HepG2 (cell line): Measurements from ENCODE around the gene TMEM117. TPM values are rescaled to one million over a fixed set of nuclear protein-coding genes. Genes with fewer than 3 reads are reported as not detected.

Experiments used
- ATAC-seq: fragments of 200-7000 bp; cut with Tn5 transposase; 3 replicates; pipeline ENCODE4 v1.9.1; 2020; ENCODE audit warnings: mild to moderate bottlenecking, moderate library complexity
- BruUV-seq: library from RNA; stranded (reverse); fragments of 400-500 nt; replicated peaks from 2 replicates; lab custom pipeline; 2021; lab: Mats Ljungman, UMichigan
- CTCF ChIA-PET: fragments of 300-600 bp; formaldehyde crosslinking; extraction: SDS; loops from one replicate; lab custom pipeline; 2021; ENCODE audit warnings: low total read pairs, inconsistent platforms, low intra/inter-chr PET ratio; lab: Yijun Ruan, JAX
- POLR2A ChIA-PET: fragments of 350-600 bp; sonication (Branson Sonifier 250); formaldehyde crosslinking; loops from one replicate; lab custom pipeline; 2020; ENCODE audit warnings: antibody characterized with exemption, inconsistent platforms; lab: Yijun Ruan, JAX
- DNase-seq: peaks from one replicate; pipeline ENCODE4 v3.0.0-alpha.2; 2015; ENCODE audit warnings: low spot score
- FAIRE-seq: peaks from 3 replicates; lab custom pipeline; 2011; peaks lifted over from hg19 to GRCh38; lab: Jason Lieb, UNC
- H2AFZ ChIP-seq: one replicate; pipeline ENCODE4 v1.6.1; 2011; ENCODE audit warnings: low read length, inconsistent platforms
- H3K27ac ChIP-seq: fragments of 300-600 bp; 3 replicates; pipeline ENCODE4 v1.8.0; 2011; ENCODE audit warnings: mixed run types, mild to moderate bottlenecking, mixed read lengths, low read length, inconsistent platforms; ENCODE audit not compliant: insufficient read depth; ENCODE audit errors: extremely low read length
- H3K27me3 ChIP-seq, 2 experiments: fragments of 200-600 bp in 1 of 2; 2 replicates in 1 of 2; 3 replicates in 1 of 2; pipeline versions ENCODE4 v1.6.0 to v1.8.0; 2011; ENCODE audit warnings: low read length in 2 of 2, mild to moderate bottlenecking in 2 of 2, moderate library complexity in 2 of 2, inconsistent platforms in 1 of 2; ENCODE audit not compliant: insufficient read depth in 2 of 2, control insufficient read depth in 1 of 2
- H3K36me3 ChIP-seq, 2 experiments: fragments of 200-600 bp in 1 of 2; replicated peaks in 1 of 2; 2 replicates in 1 of 2; 3 replicates in 1 of 2; pipeline versions ENCODE4 v1.5.1 to v1.8.0; 2011; ENCODE audit warnings: low read length in 2 of 2, inconsistent platforms in 1 of 2; ENCODE audit not compliant: insufficient read depth in 2 of 2, control insufficient read depth in 1 of 2
- H3K4me1 ChIP-seq: 2 replicates; pipeline ENCODE4 v1.5.1; 2012; ENCODE audit warnings: low read length, inconsistent platforms; ENCODE audit not compliant: insufficient read depth
- H3K4me2 ChIP-seq: 2 replicates; pipeline ENCODE4 v1.6.0; 2011; ENCODE audit warnings: low read depth, low read length, inconsistent platforms
- H3K4me3 ChIP-seq, 3 experiments: fragments of 200-600 bp in 1 of 3; sonication (generic), shearing (Covaris generic) in 1 of 3; replicated peaks in 1 of 3; 2 replicates each; pipeline ENCODE4 v1.5.1; 2011 to 2016; ENCODE audit warnings: low read length in 3 of 3, inconsistent platforms in 2 of 3, low read depth in 2 of 3, mild to moderate bottlenecking in 2 of 3, control low read depth in 1 of 3, mixed read lengths in 1 of 3; ENCODE audit not compliant: insufficient read depth in 1 of 3
- H3K79me2 ChIP-seq: one replicate; pipeline ENCODE4 v1.6.1; 2011; ENCODE audit warnings: low read length, inconsistent platforms; ENCODE audit not compliant: insufficient read depth
- H3K9ac ChIP-seq: 2 replicates; pipeline ENCODE4 v1.6.0; 2011; ENCODE audit warnings: mild to moderate bottlenecking, low read depth, low read length, inconsistent platforms; ENCODE audit not compliant: insufficient read depth
- H3K9me3 ChIP-seq: 2 replicates; pipeline ENCODE4 v1.5.1; 2012; ENCODE audit warnings: mild to moderate bottlenecking, low read length
- H4K20me1 ChIP-seq: 2 replicates; pipeline ENCODE4 v1.6.0; 2011; ENCODE audit warnings: inconsistent platforms, mild to moderate bottlenecking, low read length, moderate library complexity; ENCODE audit not compliant: insufficient read depth
- CHD4 ChIP-seq: fragments of 200-600 bp; sonication (generic); IDR thresholded peaks from 2 replicates; pipeline ENCODE4 v1.7.0; 2017; ENCODE audit warnings: mild to moderate bottlenecking, low read length, borderline replicate concordance
- TBL1XR1 ChIP-seq: fragments of 150-350 bp; IDR thresholded peaks from 2 replicates; pipeline ENCODE4 v1.6.1; 2014; ENCODE audit warnings: borderline replicate concordance, low read length; ENCODE audit not compliant: partially characterized antibody
- ZNF10 ChIP-seq: sonication (generic); formaldehyde crosslinking; IDR thresholded peaks from 2 replicates; pipeline ENCODE4 v1.4.0; 2020; ENCODE audit warnings: mild to moderate bottlenecking, low read depth, missing genetic modification reagents, borderline replicate concordance
- ZNF570 ChIP-seq: sonication (generic); formaldehyde crosslinking; IDR thresholded peaks from 2 replicates; pipeline ENCODE4 v1.4.0; 2020; ENCODE audit warnings: mild to moderate bottlenecking, missing genetic modification reagents, borderline replicate concordance
- ZNF619 ChIP-seq: sonication (generic); formaldehyde crosslinking; IDR thresholded peaks from 2 replicates; pipeline ENCODE4 v1.4.0; 2020; ENCODE audit warnings: mild to moderate bottlenecking, missing genetic modification reagents
- ZNF878 ChIP-seq: sonication (generic); formaldehyde crosslinking; IDR thresholded peaks from 2 replicates; pipeline ENCODE4 v1.8.1; 2023; ENCODE audit warnings: mild to moderate bottlenecking, missing genetic modification reagents, moderate library complexity
- WGBS: methylation state at CpG from one replicate; pipeline ENCODE4 v1.1.6; 2017; ENCODE audit warnings: low lambda C conversion rate; 5-methylcytosine and 5-hydroxymethylcytosine counted together
- in situ Hi-C: cut with HindIII; loops from 2 replicates; pipeline ENCODE4 v1.10.0; 2017; ENCODE audit warnings: low pct_unique_long_range_greater_than_20kb; ENCODE audit not compliant: extremely low pct_ligation_motif_present
- intact Hi-C: fragments of 100-400 bp; cut with micrococcal nuclease; formaldehyde crosslinking; loops from one replicate; pipeline ENCODE4 v1.10.0; 2022; ENCODE audit not compliant: unreplicated experiment
- polyA plus RNA-seq, 8 experiments: library from polyadenylated mRNA; depleted of rRNA in 3 of 8; stranded (reverse) in 7 of 8; unstranded in 1 of 8; fragments of >200 nt; fragmentation: Illumina TruSeq in 4 of 8; extraction: Trizol in 4 of 8; gene quantifications; 2 replicates each; pipeline versions ENCODE4 v1.2.1 to v1.2.3, GENCODE V29; 2011 to 2016; ENCODE audit warnings: low read depth in 4 of 8, missing spikeins in 1 of 8, mixed read lengths in 1 of 8; ENCODE audit not compliant: insufficient read depth in 1 of 8
- total RNA-seq, 5 experiments: library from RNA; depleted of rRNA; stranded (reverse); fragments of >200 nt; fragmentation: Illumina TruSeq; extraction: Trizol; gene quantifications; 2 replicates each; pipeline ENCODE4 v1.2.3, GENCODE V29; 2016; ENCODE audit warnings: low read depth in 1 of 5
- TF ChIP-seq, protein P1 (sequence below): sonication (generic); formaldehyde crosslinking; IDR thresholded peaks from 2 replicates; pipeline ENCODE4 v1.4.0; 2020; ENCODE audit warnings: missing genetic modification reagents
- TF ChIP-seq, protein P2 (sequence below): sonication (generic); formaldehyde crosslinking; IDR thresholded peaks from 2 replicates; pipeline ENCODE4 v1.5.0; 2020; ENCODE audit warnings: missing genetic modification reagents
- TF ChIP-seq, protein P3 (sequence below): IDR thresholded peaks from 2 replicates; pipeline ENCODE4 v1.6.1; 2016; ENCODE audit warnings: low read depth

The TMEM117 gene
- total and polyA plus RNA-seq, 2 of the 13 experiments (the other 11 are each of a cell fraction or from before 2014, with no cell fraction given), result 2.8 to 8.5 TPM

DNA sequence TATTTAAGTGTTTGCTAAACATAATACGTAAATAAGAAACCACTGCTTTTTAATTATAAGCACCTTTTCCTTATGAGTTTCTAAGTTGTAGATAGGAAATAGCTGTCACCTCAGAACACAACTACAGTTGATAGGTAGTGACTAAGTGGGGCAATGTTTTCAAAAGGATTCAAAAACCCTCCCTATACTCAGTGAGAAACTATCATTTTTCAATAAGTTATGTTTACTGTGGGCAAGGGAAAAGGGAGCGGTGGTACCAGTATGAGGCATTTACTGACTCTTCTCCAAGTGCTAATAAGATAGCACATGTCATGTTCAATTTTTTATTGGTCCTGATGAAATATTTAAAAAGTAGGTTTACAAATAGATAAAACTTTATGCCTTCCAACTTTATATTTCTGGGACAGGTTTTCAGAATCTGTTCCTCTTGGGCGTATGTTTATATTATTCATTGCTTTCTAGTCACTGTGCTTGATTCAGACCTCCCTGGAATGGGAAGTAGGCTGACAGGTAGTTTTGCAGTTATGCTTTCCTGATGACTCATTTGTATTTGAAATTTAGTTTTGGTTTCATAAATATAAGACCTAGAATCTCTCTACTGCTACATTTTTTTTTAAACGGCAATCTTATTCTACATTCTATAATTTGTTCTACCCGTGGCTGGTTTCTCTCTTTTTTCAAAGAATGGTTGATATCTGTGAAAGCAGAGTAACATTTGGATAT, 153.1 kb downstream of the TMEM117 start:
- TF ChIP-seq, protein P1, sequence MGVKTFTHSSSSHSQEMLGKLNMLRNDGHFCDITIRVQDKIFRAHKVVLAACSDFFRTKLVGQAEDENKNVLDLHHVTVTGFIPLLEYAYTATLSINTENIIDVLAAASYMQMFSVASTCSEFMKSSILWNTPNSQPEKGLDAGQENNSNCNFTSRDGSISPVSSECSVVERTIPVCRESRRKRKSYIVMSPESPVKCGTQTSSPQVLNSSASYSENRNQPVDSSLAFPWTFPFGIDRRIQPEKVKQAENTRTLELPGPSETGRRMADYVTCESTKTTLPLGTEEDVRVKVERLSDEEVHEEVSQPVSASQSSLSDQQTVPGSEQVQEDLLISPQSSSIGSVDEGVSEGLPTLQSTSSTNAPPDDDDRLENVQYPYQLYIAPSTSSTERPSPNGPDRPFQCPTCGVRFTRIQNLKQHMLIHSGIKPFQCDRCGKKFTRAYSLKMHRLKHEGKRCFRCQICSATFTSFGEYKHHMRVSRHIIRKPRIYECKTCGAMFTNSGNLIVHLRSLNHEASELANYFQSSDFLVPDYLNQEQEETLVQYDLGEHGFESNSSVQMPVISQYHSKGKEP (CRISPR knock-in tag), result no peak
- no peak for TF ChIP-seq ZNF10
- TF ChIP-seq TBL1XR1, result no peak
- TF ChIP-seq ZNF878, result no peak
- no peak for TF ChIP-seq ZNF619 (CRISPR knock-in tag)
- TF ChIP-seq, protein P2, sequence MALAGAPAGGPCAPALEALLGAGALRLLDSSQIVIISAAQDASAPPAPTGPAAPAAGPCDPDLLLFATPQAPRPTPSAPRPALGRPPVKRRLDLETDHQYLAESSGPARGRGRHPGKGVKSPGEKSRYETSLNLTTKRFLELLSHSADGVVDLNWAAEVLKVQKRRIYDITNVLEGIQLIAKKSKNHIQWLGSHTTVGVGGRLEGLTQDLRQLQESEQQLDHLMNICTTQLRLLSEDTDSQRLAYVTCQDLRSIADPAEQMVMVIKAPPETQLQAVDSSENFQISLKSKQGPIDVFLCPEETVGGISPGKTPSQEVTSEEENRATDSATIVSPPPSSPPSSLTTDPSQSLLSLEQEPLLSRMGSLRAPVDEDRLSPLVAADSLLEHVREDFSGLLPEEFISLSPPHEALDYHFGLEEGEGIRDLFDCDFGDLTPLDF (CRISPR knock-in tag), result no peak
- no peak for TF ChIP-seq CHD4
- TF ChIP-seq, protein P3, sequence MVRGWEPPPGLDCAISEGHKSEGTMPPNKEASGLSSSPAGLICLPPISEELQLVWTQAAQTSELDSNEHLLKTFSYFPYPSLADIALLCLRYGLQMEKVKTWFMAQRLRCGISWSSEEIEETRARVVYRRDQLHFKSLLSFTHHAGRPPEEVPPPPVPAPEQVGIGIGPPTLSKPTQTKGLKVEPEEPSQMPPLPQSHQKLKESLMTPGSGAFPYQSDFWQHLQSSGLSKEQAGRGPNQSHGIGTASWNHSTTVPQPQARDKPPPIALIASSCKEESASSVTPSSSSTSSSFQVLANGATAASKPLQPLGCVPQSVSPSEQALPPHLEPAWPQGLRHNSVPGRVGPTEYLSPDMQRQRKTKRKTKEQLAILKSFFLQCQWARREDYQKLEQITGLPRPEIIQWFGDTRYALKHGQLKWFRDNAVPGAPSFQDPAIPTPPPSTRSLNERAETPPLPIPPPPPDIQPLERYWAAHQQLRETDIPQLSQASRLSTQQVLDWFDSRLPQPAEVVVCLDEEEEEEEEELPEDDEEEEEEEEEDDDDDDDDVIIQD (CRISPR knock-in tag), result no peak
- TF ChIP-seq ZNF570 (CRISPR knock-in tag), result no peak
- H3K4me3 ChIP-seq, result no peak overlapping the region
- FAIRE-seq (no peak), ATAC-seq (no peak), DNase-seq (no peak)
- H3K27ac ChIP-seq, result no peak overlapping the region
- no peak overlapping the region for H3K9ac ChIP-seq
- CTCF ChIA-PET, result no interaction called here
- H3K27me3 ChIP-seq, result no peaks in the 10 kb centered on the region
- H2AFZ ChIP-seq, result no peak overlapping the region
- intact Hi-C loops (no loop called here), in situ Hi-C loops (no loop called here)
- no peaks in the 10 kb centered on the region for H4K20me1 ChIP-seq
- no peaks in the 10 kb centered on the region for H3K9me3 ChIP-seq
- H3K36me3 ChIP-seq, result no peaks in the 10 kb centered on the region
- POLR2A ChIA-PET, result no interaction called here
- no peak overlapping the region for H3K4me2 ChIP-seq
- H3K4me1 ChIP-seq, result no peaks in the 10 kb centered on the region
- no peaks in the 10 kb centered on the region for H3K79me2 ChIP-seq
- WGBS, result 78% methylated on average over 5 of the region's 5 CpGs
- no TSS peak for BruUV-seq
